ENCODE measurements around the gene PRKN.
"Not testable (repeated sequence)": the region's sequence is repeated elsewhere in the genome, so short reads cannot be mapped to it uniquely, and the experiment has no call there.

Gene PRKN

DNA sequence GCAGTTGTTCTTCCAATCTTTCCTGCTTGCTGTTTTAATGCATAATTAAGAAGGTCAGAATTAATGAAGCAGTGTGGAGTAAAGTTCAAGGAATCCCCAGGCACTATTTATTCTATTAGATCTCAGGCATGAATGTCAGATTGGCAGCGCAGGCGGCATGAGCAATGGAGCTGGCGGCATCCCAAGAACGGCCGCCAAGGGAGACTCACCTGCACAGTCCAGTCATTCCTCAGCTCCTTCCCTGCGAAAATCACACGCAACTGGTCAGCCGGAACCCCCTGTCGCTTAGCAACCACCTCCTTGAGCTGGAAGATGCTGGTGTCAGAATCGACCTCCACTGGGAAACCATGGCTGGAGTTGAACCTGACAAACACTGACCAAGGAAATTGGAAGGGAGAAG is 284.5 kb downstream of the PRKN start:
- no peak for DNase-seq (ENCODE audit: low read depth)

GRCh38 chr6:162442687-162443086 is 284.9 kb downstream of the PRKN start:
- no peak for DNase-seq (ENCODE audit: low read depth)

- no peak for DNase-seq (ENCODE audit: low read depth)
Observed at GRCh38 chr6:162441991-162442390, 285.6 kb downstream of the PRKN start.

GRCh38 chr6:162438980-162439379 is 288.6 kb downstream of the PRKN start:
- no peak for DNase-seq (ENCODE audit: low read depth)

DNA sequence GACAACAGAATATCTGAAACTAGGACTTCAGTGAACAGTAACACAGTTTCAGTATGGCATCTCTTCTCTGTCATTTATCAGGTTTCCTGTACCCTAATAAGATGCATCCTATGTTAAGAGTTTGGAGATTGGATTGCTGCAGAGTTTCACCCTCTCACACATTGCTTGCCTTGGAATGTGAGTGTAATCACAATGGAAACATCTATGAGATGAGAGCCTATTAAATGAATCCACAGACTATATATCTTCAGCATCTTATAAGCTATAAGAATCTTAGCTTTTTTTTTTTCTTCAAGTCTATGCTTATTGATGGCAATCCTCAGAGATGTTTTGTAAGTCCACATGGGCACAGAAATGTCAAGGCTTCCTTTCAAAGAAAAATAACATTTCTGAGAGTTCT is 292.5 kb downstream of the PRKN start:
- no peak for DNase-seq (ENCODE audit: low read depth)

GRCh38 chr6:162421004-162421403 is 306.6 kb downstream of the PRKN start:
- DNase-seq (ENCODE audit: low read depth), result no peak

- DNase-seq (ENCODE audit: low read depth), result no peak
Observed at GRCh38 chr6:162416831-162417537, 310.6 kb downstream of the PRKN start.

DNA sequence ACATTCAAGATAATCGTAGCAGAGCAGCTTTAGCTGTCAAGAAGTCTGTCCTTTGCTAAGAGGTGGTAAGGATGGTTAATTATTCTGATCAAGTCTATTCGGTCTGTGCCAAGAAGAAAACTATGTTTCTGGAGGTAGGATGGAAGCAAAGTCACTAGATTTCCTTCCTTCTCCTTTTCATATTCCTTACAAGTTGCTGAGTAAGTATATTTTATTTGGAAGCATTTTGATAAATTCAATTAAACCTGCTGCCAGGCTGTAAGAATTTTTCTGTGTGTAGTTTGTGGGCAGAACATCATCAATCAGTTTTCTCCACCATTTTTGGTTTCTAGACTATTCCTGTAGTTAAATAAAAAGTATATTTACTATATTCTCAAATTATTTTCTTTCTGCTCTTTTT is 311.3 kb downstream of the PRKN start:
- no peak for DNase-seq (ENCODE audit: low read depth)

DNA sequence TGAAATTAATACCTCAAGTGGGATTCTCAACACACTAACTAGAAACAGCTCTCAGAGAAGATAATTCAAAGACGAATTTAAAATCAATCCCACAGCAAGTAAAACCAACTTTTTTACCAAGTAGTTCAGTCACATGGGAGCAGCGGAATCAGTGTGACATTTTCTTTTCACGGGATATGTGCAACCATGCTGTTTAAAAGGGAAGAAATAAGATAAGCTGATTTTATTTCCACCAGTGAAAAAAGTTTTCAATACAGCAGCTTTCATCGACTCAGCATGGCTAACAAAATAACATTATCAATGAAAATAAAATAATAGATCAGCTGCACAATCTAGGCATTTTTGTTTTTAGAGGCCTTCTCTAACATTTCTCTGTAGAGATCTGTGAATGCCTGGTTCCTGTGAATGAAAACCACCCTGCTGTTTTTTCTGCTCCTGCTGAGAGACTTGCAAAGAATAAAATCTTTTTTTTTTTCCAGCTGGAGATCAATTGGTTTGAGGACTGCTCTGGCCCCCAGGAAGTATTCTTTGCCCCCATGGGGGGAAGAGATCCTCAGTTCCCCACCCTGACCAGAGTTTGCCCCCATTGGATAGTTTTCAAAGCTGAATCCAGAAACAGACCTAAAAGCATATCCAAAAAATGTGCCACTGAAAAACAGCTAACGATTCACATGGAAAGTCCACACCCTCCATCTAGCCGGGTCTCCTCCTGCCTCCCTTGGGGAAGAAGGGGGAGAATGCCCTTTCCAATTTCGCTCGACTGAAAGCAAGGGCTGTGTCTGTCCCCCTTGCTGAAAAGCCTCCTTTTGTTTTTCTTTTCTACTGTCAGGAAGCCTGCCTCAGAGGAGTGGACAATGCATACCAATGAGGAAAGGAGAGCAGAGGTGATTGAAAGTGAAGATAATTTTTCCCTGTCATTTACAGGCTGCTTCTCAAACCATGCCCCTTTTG is 317.6 kb downstream of the PRKN start:
- no peak for DNase-seq (ENCODE audit: low read depth)

DNA sequence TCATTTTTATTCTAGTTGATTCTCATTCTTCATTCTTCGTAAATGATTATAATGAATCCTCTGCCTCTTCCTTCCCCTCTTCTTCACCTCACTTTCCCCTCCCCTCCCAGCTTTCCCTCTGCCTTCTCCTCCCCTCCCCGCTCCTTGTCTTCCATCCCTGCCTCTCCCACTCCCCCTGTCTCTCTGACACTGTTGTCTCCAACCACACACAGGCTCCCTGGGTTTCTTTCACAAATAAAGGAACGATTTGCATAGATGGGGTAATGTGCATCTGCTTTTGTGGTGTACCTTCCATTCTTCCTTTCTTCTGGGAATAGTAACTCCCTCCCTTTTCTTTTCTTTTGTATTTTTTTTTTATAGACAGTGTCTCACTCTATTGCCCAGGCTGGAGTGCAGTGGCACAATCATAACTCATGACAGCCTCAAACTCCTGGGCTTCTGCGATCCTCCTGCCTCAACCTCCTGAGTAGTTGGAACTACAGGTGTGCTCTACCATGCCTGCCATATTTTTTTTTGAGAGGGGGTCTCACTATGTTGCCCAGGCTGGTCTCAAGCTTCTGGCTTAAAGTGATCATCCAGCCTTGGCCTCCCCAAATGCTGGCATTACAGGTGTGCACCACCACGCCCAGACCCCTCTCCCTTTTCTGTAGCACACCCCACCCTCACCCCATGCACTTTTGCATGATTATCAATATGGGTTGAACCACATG is 318.6 kb downstream of the PRKN start:
- DNase-seq (ENCODE audit: low read depth), result no peak

GRCh38 chr6:162404951-162405350 is 322.6 kb downstream of the PRKN start:
- DNase-seq (ENCODE audit: low read depth), result no peak

DNA sequence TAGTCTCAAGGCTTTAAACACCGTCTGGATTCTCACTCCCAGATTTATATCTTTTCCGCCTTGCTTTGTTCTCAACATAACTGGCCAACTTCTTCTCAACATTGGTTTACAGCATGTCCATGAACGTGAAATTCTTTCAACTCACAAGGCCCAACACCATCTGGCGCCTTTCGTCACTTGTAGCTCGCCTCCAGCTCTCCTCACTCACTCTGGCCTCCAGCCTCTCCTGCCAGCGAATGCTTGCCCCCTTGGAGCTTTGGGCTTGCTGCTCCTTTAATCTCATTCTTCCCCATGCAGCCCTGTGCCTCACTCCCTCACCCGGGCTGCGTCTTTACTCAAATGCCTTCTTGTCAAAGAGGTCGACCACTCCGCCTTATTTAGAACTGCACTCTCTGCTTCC is 324.5 kb downstream of the PRKN start:
- no peak for DNase-seq (ENCODE audit: low read depth)

DNA sequence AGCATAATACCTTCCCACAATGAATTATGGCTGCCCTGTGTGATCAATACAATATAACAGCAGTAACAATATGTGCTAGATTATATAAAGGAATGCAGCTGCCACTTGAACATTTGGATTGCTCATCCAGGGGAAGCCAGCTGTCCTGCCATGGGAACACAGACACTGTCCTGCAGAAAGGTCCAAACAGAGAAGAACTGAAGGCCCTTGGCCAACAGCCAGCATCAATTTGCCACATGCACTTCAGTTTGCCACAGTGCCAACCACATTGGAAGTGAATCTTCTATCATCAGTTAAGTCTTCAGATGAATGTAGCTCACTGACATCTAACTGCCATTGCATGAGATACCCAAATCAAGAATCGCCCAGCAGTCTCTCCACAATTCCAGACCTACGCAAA is 332.4 kb downstream of the PRKN start:
- no peak for DNase-seq (ENCODE audit: low read depth)

DNA sequence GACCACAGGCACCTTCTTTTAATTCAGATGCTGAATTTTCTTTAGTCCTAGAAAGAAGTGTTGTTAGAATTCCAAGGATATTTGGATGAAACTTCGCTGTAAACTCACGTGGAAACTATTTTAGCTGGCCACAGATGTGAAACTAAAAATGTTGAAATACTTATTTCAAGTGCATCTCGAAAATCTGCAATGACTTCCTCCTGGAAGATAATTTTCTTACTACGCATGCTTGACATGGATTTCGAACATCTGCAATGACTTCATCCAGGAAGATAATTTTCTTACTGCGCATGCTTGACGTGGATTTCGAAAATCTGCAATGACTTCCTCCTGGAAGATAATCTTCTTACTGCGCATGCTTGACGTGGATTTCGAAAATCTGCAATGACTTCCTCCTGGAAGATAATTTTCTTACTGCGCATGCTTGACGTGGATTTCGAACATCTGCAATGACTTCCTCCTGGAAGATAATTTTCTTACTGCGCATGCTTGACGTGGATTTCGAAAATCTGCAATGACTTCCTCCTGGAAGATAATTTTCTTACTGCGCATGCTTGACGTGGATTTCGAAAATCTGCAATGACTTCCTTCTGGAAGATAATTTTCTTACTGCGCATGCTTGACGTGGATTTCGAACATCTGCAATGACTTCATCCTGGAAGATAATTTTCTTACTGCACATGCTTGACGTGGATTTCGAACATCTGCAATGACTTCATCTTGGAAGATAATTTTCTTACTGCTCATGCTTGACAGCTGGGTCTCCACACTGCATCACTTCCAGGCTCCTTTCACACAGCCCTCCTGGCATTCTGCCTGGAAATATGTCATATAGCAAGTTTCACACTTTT is 336.4 kb downstream of the PRKN start:
- not testable (repeated sequence) for DNase-seq (ENCODE audit: low read depth)

DNA sequence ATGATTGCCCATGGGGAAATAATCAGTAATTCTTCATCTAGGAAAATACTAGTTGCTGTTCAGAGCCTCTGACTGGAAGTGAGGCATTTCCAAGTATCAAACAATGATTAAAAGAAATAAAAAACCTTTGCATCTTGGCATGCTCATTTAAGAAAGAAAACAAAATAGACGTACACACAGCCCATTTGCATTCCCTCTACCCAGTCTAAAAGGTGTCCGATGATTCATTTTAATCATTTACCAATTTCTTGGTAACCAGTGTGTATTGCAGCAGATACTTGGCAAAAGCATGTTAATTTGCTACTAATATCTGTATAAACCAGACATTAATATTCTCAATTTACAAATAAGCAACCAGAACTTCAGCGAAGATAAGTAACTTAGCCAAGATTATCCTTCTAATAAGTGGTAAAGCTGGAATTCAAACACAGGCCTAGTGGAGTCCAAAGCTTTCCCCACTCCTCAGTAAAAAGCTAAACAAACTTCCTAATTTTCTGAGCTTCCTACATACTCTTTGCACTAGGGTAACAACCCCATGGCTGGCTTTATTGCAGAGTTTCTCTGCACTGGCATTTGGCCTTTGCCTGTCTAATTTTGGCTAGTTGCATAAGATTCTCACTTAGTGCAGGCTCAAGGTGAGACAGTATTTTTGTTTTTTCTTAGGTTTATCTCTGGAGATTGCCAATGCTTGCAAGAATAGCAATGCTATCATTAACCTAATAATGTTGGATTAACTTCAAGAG is 338.1 kb downstream of the PRKN start:
- DNase-seq (ENCODE audit: low read depth), result no peak

DNA sequence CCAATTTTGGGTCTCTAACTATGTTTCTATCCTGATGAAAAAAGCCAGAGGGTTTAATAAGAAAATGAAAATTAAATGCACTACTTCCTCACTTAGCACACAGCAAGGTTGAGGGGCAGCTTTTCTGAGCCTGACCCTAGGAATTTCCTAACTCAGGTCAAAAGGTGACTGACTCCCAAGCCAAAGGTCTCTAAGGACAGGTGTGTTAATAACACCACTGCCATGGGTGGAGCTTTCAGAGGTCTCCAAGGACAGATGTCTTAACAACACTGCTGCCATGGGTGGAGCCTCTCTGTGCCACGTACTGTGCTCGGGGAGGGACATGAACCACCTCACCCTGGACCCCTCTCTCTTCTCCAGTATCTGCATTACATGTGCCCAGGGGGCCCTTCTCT is 339.2 kb downstream of the PRKN start:
- DNase-seq (ENCODE audit: low read depth), result no peak

GRCh38 chr6:162387718-162388382 is 339.7 kb downstream of the PRKN start:
- no peak for DNase-seq (ENCODE audit: low read depth)

GRCh38 chr6:162385980-162386379 is 341.6 kb downstream of the PRKN start:
- no peak for DNase-seq (ENCODE audit: low read depth)

- DNase-seq (ENCODE audit: low read depth), result no peak
Observed at GRCh38 chr6:162379757-162380409, 347.7 kb downstream of the PRKN start.

GRCh38 chr6:162377735-162378134 is 349.8 kb downstream of the PRKN start:
- DNase-seq (ENCODE audit: low read depth), result no peak
